Limb (tissue), 2 donors: Measurements from ENCODE around the gene CYRIA.
A peak's percentile ranks its signal among the peaks of the same experiment; 100 is the strongest.

Experiments used
- DNase-seq, 2 donors: peaks; one replicate each; pipeline ENCODE4 v3.0.0-alpha.2; 2016; ENCODE audit errors: extremely low spot score in 2 of 2

The CYRIA gene

DNA sequence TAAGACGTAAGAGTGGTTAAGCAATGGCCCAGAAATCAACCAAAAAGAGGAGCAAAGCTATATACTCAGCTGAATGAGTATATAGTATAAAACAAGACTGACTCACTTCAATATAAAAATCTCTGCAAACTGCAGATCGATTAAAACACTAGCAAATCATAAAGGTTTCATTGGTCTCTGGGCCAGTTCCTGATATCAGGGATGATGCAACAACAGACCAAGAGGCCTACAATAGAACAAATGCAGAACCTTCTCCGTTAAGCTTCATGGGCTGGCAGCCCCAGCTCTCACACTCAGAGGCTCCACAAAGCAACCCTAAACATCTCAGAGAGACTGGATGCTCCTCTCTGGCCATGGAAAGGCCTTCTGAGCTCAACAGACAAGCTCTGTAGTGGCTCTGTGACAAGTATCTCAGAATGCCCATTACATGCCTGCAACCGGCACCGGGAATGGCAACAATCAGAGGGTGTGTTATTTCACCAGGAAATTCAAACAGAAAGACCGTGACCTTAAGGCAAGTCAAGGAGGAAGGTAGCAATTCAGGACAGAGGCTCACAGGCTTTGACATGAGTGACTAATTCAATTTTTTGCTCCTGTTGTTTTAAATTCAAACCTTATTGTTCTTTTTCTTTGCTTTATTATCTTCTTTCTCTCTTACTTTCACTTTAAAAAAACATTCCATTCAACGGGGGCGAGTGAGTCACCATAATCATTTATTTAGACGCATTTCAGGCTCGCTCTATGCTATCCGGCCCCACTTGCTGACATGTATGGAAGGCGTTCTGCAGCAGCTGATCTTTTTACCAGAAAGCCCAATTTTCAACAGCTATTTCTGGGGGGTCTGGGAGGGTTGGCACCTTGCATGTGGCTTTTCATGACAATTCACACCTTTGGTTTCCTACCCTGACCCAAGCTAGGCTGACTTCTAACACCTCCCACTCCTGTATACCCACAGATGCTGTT lies 15.1 kb downstream of the CYRIA start:
- DNase-seq: no peak

DNA sequence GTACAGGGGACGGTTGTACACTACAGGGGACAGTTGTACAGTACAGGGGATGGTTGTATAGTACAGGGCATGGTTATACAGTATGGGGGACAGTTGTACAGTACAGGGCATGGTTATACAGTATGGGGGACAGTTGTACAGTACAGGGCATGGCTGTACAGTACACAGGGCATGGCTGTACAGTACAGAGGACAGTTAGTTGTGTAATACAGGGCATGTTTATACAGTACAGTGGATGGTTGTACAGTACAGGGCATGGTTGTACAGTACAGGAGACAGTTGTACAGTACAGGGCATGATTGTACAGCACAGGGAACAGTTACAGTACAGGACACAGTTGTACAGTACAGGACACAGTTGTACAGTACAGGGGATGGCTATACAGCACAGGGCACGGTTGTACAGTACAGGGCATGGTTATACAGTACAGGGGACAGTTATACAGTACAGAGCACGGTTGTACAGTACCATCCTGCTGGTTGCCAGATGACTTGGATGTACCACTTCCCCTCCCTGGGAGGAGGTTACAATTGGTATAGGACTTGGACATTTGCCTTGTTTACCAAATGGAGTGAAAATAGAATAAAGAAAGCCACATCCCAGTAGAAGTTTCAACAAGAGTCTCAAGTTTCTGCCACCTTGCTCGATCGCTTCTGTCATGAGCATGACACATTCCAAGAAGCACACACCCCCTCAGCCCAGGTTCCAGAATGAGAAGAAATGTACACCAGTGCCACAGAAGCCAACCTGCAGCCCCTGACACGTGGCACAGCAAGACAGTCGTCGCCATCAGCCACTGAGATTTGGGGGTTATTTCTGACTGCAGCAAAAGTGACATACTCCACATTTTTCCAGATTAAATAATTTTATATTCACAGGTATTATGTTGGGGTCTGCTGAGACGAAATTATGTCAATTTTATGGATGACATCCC lies 16.0 kb downstream of the CYRIA start:
- no peak for DNase-seq

DNA sequence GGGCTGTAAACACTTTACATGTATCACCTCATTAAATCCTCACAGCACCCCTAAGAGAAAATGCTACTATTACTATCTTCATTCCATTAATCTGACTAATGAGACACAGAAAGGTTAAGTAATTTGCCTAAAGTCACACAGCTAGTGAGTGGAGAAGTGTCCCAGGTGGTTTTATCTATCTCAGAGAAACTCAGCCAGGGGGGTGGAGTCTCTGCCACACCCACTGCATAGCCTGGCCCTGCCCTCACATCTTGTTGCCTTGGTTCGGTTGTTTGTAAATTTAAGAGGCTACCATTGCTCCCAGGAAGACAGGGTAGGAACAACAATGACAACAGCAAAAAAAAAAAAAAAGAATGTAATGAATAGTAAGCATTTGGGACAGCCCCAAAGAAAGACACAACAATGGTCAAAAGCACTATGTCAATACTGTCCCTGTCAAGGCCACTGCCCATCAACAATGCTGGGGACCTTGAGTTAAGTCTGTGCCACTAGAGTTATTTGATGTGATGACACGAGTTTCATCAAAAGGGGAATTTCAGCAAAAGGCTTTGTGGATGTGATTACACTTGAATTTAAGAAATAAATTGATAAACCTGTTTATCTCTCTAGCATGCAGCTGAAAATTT lies 17.5 kb downstream of the CYRIA start:
- DNase-seq: no peak

DNA sequence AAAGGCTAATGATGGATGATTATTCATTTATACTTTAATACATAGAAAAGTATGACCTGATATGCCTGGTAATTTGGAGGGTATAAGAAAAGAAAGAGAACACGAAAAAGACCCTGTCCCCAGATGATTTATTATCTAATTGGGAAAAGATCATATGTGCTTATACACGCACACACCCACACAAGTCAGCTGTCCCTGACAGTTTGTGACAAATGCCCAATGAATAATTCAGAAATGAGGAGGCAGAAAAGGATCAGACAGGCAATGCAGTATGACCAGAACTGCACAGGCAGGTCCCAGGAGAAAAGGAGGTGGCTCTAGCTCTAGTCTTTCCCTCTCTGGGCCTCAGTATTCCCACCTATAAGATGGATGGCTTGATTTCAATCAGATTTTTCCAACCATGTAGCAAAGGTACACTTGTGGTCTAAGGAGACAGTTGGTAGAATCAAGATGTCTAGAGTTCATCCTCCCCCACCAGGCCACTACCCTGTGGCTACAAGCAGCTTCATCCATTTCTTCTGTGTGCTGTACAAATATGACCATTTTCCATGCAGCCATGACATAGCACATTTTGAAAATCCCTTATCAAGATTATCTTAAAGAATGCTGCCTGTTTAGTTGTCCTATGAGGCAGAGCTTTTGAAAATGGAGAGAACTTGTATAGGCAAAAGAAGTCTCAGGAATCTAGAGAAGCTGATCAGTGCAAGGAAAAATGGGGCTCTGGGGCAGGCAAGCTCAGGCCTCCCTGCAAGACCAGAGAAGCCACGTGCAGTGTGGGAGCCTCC lies 19.7 kb downstream of the CYRIA start:
- DNase-seq: no peak

DNA sequence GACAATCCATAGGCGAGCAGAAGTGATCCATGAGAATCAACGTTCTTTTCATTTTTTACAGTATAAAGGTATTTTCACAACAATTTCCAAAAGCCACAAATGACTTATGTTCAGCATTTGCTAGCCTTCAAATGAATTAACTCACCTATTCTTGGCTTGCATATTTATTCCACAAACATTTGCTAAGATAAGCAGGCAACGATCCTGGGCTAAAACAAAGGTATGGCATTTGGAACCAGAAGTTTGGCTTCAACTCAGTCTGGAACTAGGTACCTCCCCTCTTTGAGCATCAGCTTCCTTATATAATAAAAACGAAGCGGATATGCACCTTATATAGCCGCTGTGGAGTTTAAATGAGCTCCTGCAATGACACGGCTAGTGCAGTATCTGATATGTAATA lies 20.5 kb downstream of the CYRIA start:
- no peak for DNase-seq

DNA sequence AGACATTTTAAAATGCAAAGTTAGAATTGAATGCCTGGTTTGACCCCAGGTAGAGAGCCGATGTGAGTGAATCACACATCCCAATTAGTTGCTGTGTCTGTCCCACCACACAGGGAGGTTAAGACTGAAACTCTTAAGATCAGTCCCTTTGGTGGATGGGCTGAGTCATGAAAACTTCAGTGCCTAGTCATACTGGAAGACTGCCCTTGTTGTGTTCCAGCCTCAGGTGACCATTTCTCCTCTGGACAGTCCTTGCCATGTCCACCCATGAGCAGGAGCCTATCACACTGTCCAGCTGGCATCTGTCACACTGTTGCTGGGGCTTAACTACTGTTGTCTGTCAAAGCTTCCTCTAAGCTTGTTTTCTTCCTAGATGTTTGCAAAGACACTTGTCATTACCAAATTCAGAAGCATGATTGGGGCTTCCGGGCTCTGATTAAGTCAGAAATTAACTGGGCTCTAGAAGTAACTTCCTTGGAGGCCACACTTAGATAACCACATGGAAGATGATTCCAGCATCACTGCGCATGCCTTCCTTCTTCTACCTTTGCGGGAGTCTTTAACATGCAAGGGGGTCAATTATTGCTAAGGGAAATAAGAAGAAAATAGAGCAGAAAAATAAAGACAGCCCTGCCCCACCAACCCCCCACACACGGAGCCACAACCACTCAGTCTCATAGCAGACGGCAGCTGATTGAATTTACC lies 21.3 kb downstream of the CYRIA start:
- DNase-seq: no peak

DNA sequence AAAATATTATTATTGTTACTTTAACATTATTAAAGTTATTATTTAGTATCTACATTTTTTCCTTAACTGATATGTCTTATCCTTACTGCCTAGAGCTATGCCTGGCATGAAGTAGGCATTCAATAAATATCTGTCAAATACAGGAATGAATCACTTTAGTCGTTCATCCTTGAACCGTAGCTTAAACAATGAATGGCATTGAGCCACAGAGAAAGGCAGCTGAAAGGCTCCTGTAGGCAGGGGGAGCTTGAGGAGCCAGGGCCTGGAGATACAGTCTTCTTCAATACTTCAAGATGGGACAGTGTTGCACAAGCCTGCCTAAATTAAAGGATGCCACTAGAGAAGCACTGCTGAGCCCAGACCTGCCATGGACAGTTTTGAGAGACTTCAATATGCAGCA lies 22.5 kb downstream of the CYRIA start:
- DNase-seq: no peak

DNA sequence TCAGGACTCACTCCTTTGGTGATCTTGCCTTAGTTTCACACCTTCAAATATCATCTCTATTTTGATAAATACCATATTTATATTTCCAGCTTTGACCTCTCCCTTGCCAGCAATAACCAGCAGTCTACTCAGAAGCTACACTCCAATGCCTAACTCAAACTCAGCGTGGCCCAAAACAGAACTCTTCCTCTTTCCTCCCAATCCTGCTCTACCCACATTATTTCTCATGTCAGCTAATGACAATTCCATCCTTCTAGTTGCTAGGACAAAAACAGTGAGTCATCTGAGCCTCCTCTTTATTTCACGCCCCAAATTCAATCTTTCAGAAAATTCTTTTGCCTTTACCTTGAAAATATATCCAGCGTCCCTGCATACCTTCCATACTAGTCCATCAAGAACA lies 23.5 kb downstream of the CYRIA start:
- DNase-seq: no peak

DNA sequence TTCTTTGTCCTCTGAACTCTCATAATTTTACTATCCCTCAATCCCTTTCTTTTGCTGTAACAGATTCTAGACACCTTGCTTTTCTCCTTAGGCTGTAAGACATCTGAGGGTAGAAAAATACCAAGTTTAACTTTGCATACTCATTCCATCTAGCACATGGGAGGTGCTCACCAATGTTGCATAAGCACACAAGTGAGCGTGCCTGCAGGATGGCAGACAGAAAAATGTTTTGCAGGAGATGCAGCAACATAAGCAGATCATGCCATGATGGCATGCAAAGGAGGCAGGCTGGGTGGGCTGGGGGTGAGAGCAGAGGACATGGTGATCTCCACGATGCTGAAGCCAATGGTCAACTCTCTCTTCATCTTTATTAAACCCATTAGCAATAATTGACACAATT lies 24.1 kb downstream of the CYRIA start:
- DNase-seq: no peak

DNA sequence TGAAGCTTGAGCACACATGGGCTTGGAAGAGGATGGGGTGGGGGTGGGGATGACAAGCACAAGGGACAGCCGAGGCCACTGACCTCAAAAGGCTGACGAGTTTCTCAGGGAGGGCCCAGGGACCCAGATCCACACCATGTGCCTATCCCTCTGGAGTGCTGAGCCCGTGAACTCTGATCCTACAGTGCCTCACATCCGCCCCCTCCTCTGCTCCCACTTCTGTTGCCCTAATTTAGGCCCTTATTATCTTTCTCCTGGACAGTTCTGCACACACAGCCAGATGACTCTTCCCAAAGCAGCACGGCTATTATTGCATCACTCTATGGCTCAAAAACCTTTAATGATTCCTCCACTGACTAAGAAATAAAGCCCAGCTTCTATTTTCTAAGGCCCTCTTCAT lies 24.8 kb downstream of the CYRIA start:
- DNase-seq: no peak

DNA sequence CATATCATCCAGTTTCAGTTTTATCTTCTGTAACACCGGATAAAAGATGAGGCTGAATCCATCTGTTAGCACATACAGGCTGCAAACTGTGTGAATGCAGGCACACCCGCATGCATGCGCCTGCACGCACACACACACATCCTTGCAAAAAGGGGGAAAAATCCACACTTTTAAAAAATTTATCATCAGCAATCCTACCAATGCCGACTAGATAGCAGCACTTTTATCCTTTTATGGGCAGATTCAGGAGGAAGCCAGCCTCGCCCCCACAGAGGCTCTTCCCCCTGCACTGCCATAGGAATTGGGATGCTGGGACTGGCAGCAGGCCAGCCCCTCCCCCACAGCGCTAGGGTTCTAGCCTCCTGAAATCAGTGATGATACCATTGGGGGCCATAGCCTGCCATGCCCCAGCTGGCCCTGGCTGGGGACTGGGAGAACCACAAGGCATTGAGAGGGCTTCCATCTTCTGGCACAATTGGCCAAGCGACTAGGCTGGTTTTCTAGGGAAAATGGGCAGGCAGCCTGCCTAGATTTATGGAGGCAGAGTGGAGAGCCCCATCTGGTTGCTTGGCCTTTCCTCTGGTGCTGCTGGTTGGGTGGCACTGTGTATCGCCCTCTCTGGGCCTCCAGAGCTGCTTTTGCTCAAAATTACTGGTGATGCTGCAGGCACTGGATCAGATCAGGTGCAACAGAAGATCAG lies 25.5 kb downstream of the CYRIA start:
- peak in 1 of 2 donors; percentile 46 for DNase-seq

DNA sequence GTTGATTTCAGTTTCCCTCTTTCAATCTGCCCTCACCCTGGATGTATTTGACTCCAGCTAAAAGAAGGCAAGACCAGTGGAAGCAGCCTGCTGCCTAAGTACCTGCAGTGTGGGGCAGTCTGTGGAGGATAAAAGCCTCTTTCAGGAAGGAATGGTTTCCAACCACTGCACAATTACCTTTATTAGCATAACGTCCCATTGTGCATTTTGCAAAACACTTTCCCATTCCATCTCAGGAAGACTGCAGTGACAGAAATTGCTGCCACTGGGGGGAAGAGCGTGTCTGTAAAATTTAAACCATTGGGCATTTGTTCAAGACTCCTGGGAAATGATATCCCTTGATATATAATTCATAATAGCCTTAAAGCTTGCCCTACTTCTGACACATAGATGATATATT lies 26.2 kb downstream of the CYRIA start:
- DNase-seq: no peak

DNA sequence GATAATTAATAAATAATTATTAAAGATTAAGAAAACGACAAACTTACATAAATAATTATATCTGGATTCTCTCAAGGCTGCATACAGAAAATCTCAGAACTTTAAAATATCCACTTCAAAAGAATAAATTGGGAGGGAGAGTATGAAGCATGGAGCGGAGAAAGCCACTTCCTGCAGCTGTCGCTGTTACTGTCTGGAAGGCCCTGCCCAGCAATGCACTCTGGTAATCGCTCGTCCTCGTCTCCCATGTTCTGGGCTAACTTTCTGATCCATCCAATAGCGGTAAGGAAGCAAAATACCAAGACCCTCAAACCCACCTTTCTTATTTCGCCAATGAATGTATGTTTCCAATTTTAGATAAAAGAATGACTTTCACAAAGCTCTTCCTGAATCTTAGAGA lies 26.7 kb downstream of the CYRIA start:
- DNase-seq: no peak

DNA sequence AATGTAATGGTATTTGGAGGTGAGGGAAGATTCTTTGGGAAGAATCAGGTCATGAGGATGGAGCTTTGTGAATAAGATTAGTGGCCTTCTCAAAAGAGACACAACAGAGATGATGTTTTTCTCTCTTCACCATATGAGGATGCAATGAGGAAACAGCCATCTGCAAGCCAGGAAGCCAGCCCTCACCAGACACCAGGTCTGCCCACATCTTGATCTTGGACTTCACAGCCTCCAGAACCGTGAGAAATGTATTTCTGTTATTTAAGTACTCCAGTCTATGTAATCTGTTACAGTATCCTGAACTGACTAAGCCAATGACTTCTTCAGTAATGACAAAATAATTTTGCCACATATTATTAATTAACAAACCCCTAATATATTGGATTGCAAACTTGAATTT lies 28.3 kb downstream of the CYRIA start:
- no peak for DNase-seq

DNA sequence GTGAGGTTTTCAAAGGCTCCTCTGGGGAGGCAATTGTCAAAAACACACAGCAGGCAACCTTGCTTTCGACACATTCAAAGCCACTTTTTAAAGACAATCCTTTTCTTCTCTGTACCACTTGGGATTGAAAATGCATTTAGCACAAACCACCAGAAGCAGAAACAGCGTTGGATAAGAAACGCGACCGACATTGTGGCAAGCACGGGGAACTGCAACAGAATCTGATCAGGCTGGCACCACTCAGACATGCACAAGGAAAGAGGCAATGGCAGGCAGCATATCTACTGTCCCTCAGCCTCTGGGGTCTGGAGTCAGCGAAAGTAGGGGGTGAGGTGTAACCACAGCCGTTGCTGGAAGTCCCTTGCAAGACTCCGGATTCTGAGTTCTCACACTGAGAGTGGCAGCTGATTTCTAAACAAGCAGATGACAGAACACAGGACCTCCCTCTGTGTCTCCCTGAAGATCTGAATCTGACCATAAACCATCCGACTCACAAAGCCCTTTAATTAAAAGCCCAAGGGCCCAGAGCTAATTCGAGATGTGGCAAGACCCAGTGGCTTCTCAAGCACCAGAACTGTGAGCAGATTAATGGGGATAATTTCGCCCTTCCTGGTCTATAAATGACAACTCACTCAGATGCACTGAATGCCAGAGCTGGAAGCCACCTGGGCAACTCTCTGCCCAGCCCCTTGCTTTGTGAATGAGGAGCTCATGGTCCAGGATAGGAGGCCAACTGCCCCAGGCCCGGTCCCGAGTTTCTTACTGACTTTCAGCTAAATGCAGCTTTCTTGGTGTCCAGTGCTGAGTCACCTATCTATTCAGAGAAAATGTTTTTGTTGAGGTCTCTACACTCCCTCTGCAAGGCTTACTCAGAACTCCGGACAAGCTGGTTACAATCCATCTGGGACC lies 29.6 kb downstream of the CYRIA start:
- DNase-seq: no peak

DNA sequence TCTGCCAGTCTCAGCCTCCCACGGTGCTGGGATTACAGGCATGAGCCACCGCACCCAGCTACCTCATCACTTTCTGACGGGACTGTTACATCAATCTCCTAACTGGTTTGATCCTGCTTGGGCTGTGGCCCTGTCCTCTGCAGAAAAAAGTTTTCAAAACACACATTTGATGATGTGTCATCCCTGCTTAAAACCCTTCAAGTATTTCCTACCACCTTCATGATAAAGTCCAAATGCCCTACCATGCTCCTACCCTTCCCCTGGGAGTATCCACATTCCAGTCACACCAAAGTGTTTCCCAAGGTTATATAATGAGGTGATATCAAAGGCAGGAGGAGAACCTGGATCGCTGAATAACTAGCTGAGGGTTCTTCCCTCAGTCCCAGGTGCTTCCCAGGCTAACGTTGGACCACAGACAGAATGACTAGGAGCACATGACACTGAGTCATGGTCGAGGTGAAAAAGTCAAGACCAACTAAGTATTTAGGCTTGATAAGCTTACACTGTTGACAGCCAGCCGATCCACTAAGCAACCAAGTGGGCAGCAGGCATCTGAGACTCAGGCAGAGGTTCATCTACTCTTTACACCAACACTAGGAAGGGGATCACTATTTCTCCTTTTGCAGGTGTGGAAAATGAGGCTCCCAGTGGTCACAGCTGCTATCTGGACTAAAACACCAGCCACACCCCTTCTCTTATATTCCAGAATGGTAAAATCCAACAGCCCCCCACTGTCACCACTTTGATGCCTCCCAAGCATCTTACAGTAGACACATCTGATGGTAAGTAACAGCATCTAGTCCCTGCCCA lies 31.8 kb downstream of the CYRIA start:
- no peak for DNase-seq

DNA sequence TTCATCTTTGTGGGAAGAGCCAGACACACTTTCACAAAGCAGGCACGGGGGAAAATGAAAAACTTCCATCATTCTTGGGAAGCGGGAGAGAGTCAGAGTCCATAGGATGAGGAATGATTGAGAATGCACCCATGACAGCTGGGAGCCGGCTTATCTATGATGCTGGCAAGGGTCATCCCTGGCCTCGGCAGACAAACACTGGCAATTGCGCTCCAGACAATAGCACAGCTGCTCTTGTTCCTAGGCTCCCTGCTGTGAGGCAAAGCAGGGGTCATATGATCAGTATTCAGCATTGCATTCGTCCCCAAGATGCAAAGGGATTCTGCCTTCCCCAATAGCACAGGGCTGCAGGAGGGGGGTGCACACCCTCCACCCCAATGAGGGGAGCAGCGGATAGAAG lies 33.0 kb downstream of the CYRIA start:
- no peak for DNase-seq

DNA sequence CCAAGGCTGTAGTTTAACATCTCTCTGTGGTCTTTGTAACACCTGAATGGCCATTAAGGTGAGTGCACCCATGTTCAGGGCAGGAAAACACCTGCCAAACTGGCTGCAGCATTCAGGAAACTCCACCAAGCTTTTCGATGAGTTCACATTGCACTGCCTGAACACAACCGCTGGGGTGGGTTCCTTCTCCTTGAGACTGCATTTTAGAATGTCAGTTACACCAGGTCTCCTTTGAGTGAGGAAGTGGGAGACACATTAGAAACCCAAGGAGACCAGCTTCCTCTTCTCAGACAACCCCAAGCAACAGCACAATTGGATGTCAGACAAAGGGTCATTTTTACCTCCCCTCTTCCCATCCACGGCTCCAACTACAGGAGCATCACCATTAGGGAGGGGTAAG lies 35.2 kb downstream of the CYRIA start:
- no peak for DNase-seq
